OCI-LY7 (cell line): Measurements from ENCODE around the gene ASH1L.

Experiments used
- CTCF ChIP-seq: fragments of 200-600 bp; sonication (generic); conservative IDR thresholded peaks from 2 replicates; pipeline ENCODE4 v1.5.1; 2014; ENCODE audit warnings: mild to moderate bottlenecking, antibody characterized with exemption, low read length, moderate library complexity, mixed read lengths
- EZH2phosphoT487 ChIP-seq: fragments of 200-600 bp; sonication (generic); IDR thresholded peaks from 2 replicates; pipeline ENCODE4 v1.6.1; 2018; ENCODE audit warnings: low read depth, borderline replicate concordance, mild to moderate bottlenecking, mixed run types, antibody characterized with exemption, low read length, moderate library complexity, mixed read lengths

- TF ChIP-seq CTCF = no peak
- TF ChIP-seq EZH2phosphoT487 = no peak
Observed at GRCh38 chr1:155540000-155540874, 22.4 kb downstream of the ASH1L start.
